Right lobe of liver (tissue), 4 donors: ENCODE measurements around the gene MNX1.

Experiments used
- CTCF ChIP-seq, 4 donors: fragments of 200-600 bp in 3 of 4; fragments of 450-650 bp in 1 of 4; IDR thresholded peaks; one replicate each; pipeline versions ENCODE4 v1.5.1 to v1.8.0; 2016 to 2022; ENCODE audit warnings: antibody characterized with exemption in 4 of 4, mild to moderate bottlenecking in 2 of 4
- POLR2A ChIP-seq: fragments of 450-650 bp; IDR thresholded peaks from one replicate; pipeline ENCODE4 v1.6.1; 2017; ENCODE audit warnings: antibody characterized with exemption, mild to moderate bottlenecking
- donor health status: DM: no; HTN: no; CAD: no.
- donor health status: DM: no; HTN: no; CAD: no.
- donor health status: DM: no; HTN: yes; CAD: no.

DNA sequence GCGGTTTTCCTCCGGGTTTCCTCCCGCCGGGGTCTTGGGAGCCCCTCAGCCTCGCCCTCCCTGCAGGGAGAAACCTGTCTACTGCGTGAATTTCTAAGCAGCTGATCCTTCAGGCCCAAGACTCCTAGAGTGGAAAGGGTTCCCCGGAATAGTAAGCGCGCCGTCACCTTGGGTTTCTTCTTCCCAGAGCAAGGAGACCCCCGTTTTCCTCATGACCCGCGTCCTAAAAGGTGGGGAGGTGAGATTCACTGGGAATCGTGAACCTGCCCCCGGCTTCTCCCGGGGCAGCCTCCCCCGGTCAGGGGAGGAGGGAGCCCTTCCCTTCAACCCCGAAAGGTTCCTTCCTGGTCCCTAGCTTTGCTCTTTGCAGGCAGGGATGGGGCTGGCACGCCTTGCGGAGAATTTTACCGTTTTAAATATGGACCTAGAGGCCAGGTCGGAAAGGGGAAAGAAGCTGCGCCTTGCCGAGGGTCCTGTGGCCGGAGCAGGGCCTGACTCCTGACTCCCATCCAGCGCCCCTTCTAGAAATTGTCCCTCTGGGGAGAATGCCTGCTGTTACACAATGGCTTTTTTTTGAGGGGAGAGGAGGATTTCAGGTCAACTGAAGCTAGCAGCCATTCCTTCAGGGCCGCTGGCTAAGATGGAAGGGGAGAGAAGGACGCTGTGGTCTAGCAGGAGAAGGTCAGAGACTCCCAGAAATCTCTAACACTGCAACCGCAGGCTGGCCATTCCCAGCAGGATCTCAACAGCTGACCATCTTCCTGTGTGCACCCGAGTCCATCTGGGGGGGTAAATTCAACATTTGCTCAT, 11.6 kb upstream of the MNX1 start:
- TF ChIP-seq POLR2A (no peak), CTCF (IDR thresholded peaks at IDR 0.05) (no peak)
